ENCODE measurements around the gene HAUS2.

Gene HAUS2

GRCh38 chr15:42604894-42605744 lies 56.5 kb downstream of the HAUS2 start:
- Histone ChIP-seq H3K9me3 (ENCODE audit: control insufficient read depth in 5 of 5, low read length in 5 of 5) (no peaks in the 10 kb centered on the region), H3K27me3 (ENCODE audit: control insufficient read depth in 5 of 5, insufficient read depth in 4 of 5, low read length in 5 of 5) (no peaks in the 10 kb centered on the region), H3K9ac (ENCODE audit: low read length in 5 of 5) (no peak overlapping the region), H3K27ac (ENCODE audit: low read depth, low read length) (peak overlapping the region; percentile 8), H3K36me3 (ENCODE audit: control insufficient read depth in 5 of 5, insufficient read depth in 5 of 5, low read length in 5 of 5) (peaks cover 0 to 5% (median 3%) of the 10 kb centered on the region in 5 donors), H3K4me3 (ENCODE audit: low read depth in 1 of 5, low read length in 5 of 5) (peak overlapping the region in 2 of 5 donors; percentile 5 to 9), H3K4me1 (ENCODE audit: control insufficient read depth in 5 of 5, insufficient read depth in 5 of 5, low read length in 5 of 5) (peaks cover 0 to 55% (median 23%) of the 10 kb centered on the region in 5 donors)

- Histone ChIP-seq H3K9ac (ENCODE audit: low read length in 5 of 5) (no peak overlapping the region), H3K27me3 (ENCODE audit: control insufficient read depth in 5 of 5, insufficient read depth in 4 of 5, low read length in 5 of 5) (no peaks in the 10 kb centered on the region), H3K27ac (ENCODE audit: low read depth, low read length) (peak overlapping the region; percentile 8), H3K36me3 (ENCODE audit: control insufficient read depth in 5 of 5, insufficient read depth in 5 of 5, low read length in 5 of 5) (peaks cover 0 to 5% (median 3%) of the 10 kb centered on the region in 5 donors), H3K9me3 (ENCODE audit: control insufficient read depth in 5 of 5, low read length in 5 of 5) (no peaks in the 10 kb centered on the region), H3K4me1 (ENCODE audit: control insufficient read depth in 5 of 5, insufficient read depth in 5 of 5, low read length in 5 of 5) (peaks cover 0 to 57% (median 23%) of the 10 kb centered on the region in 5 donors), H3K4me3 (ENCODE audit: low read depth in 1 of 5, low read length in 5 of 5) (peak overlapping the region in 2 of 5 donors; percentile 5 to 9)
Observed at GRCh38 chr15:42605796-42606195, 57.2 kb downstream of the HAUS2 start.

GRCh38 chr15:42608110-42608531 lies 59.5 kb downstream of the HAUS2 start:
- Histone ChIP-seq H3K36me3 (ENCODE audit: control insufficient read depth in 5 of 5, insufficient read depth in 5 of 5, low read length in 5 of 5) (peaks cover 0 to 5% (median 0%) of the 10 kb centered on the region in 5 donors), H3K27ac (ENCODE audit: low read depth, low read length) (no peak overlapping the region), H3K4me1 (ENCODE audit: control insufficient read depth in 5 of 5, insufficient read depth in 5 of 5, low read length in 5 of 5) (peaks cover 0 to 65% (median 23%) of the 10 kb centered on the region in 5 donors), H3K9me3 (ENCODE audit: control insufficient read depth in 5 of 5, low read length in 5 of 5) (no peaks in the 10 kb centered on the region), H3K9ac (ENCODE audit: low read length in 5 of 5) (peak overlapping the region in 1 of 5 donors; percentile 50), H3K27me3 (ENCODE audit: control insufficient read depth in 5 of 5, insufficient read depth in 4 of 5, low read length in 5 of 5) (no peaks in the 10 kb centered on the region), H3K4me3 (ENCODE audit: low read depth in 1 of 5, low read length in 5 of 5) (no peak overlapping the region)

- no peak overlapping the region for H3K9ac ChIP-seq (ENCODE audit: low read length in 5 of 5)
- peaks cover 0 to 65% (median 23%) of the 10 kb centered on the region in 5 donors for H3K4me1 ChIP-seq (ENCODE audit: control insufficient read depth in 5 of 5, insufficient read depth in 5 of 5, low read length in 5 of 5)
- H3K27ac ChIP-seq (ENCODE audit: low read depth, low read length): peak overlapping the region; percentile 50
Observed at GRCh38 chr15:42608752-42609488, 60.3 kb downstream of the HAUS2 start.

GRCh38 chr15:42611532-42611931 lies 62.9 kb downstream of the HAUS2 start:
- no peaks in the 10 kb centered on the region for H3K27me3 ChIP-seq (ENCODE audit: control insufficient read depth in 5 of 5, insufficient read depth in 4 of 5, low read length in 5 of 5)
- H3K4me3 ChIP-seq (ENCODE audit: low read depth in 1 of 5, low read length in 5 of 5): no peak overlapping the region
- peaks cover 0 to 3% (median 0%) of the 10 kb centered on the region in 5 donors for H3K36me3 ChIP-seq (ENCODE audit: control insufficient read depth in 5 of 5, insufficient read depth in 5 of 5, low read length in 5 of 5)
- no peak overlapping the region for H3K9ac ChIP-seq (ENCODE audit: low read length in 5 of 5)
- peaks cover 0 to 48% (median 8%) of the 10 kb centered on the region in 5 donors for H3K4me1 ChIP-seq (ENCODE audit: control insufficient read depth in 5 of 5, insufficient read depth in 5 of 5, low read length in 5 of 5)
- no peaks in the 10 kb centered on the region for H3K9me3 ChIP-seq (ENCODE audit: control insufficient read depth in 5 of 5, low read length in 5 of 5)
- H3K27ac ChIP-seq (ENCODE audit: low read depth, low read length): no peak overlapping the region

More at GRCh38 chr15:42608752-42609488, 60.3 kb downstream of the HAUS2 start:
- H3K36me3 ChIP-seq (ENCODE audit: control insufficient read depth in 5 of 5, insufficient read depth in 5 of 5, low read length in 5 of 5): peaks cover 0 to 5% (median 0%) of the 10 kb centered on the region in 5 donors
- H3K4me3 ChIP-seq (ENCODE audit: low read depth in 1 of 5, low read length in 5 of 5): no peak overlapping the region
- H3K27me3 ChIP-seq (ENCODE audit: control insufficient read depth in 5 of 5, insufficient read depth in 4 of 5, low read length in 5 of 5): no peaks in the 10 kb centered on the region
- no peaks in the 10 kb centered on the region for H3K9me3 ChIP-seq (ENCODE audit: control insufficient read depth in 5 of 5, low read length in 5 of 5)

GRCh38 chr15:42612367-42612912 lies 63.8 kb downstream of the HAUS2 start:
- no peaks in the 10 kb centered on the region for H3K27me3 ChIP-seq (ENCODE audit: control insufficient read depth in 5 of 5, insufficient read depth in 4 of 5, low read length in 5 of 5)
- H3K9me3 ChIP-seq (ENCODE audit: control insufficient read depth in 5 of 5, low read length in 5 of 5): no peaks in the 10 kb centered on the region
- peaks cover 0 to 41% (median 8%) of the 10 kb centered on the region in 5 donors for H3K4me1 ChIP-seq (ENCODE audit: control insufficient read depth in 5 of 5, insufficient read depth in 5 of 5, low read length in 5 of 5)
- H3K9ac ChIP-seq (ENCODE audit: low read length in 5 of 5): no peak overlapping the region
- H3K4me3 ChIP-seq (ENCODE audit: low read depth in 1 of 5, low read length in 5 of 5): no peak overlapping the region
- H3K36me3 ChIP-seq (ENCODE audit: control insufficient read depth in 5 of 5, insufficient read depth in 5 of 5, low read length in 5 of 5): no peaks in the 10 kb centered on the region
- no peak overlapping the region for H3K27ac ChIP-seq (ENCODE audit: low read depth, low read length)

GRCh38 chr15:42616107-42616506 lies 67.5 kb downstream of the HAUS2 start:
- H3K27ac ChIP-seq (ENCODE audit: low read depth, low read length): no peak overlapping the region
- H3K4me3 ChIP-seq (ENCODE audit: low read depth in 1 of 5, low read length in 5 of 5): no peak overlapping the region
- H3K9ac ChIP-seq (ENCODE audit: low read length in 5 of 5): peak overlapping the region in 1 of 5 donors; percentile 11
- H3K9me3 ChIP-seq (ENCODE audit: control insufficient read depth in 5 of 5, low read length in 5 of 5): no peaks in the 10 kb centered on the region
- peaks cover 0 to 13% (median 3%) of the 10 kb centered on the region in 5 donors for H3K4me1 ChIP-seq (ENCODE audit: control insufficient read depth in 5 of 5, insufficient read depth in 5 of 5, low read length in 5 of 5)
- H3K27me3 ChIP-seq (ENCODE audit: control insufficient read depth in 5 of 5, insufficient read depth in 4 of 5, low read length in 5 of 5): no peaks in the 10 kb centered on the region
- peaks cover 0 to 6% (median 2%) of the 10 kb centered on the region in 5 donors for H3K36me3 ChIP-seq (ENCODE audit: control insufficient read depth in 5 of 5, insufficient read depth in 5 of 5, low read length in 5 of 5)

Data from subcutaneous abdominal adipose tissue (tissue), 5 donors.